GM23338 (cell line): ENCODE data around the gene YIPF2. TPM values are rescaled to one million over a fixed set of nuclear protein-coding genes. Genes with fewer than 3 reads are reported as not detected.

Source experiments
- ATAC-seq: fragments of 200-7000 bp; cut with Tn5 transposase; 3 replicates; pipeline ENCODE4 v1.9.1; 2020
- DNase-seq: peaks from one replicate; pipeline ENCODE4 v3.0.0-alpha.2; 2015; ENCODE audit warnings: low spot score
- H2AFZ ChIP-seq: fragments of 200-600 bp; sonication (generic); 2 replicates; pipeline ENCODE4 v1.8.0; 2016; ENCODE audit warnings: antibody characterized with exemption, mild to moderate bottlenecking, moderate library complexity
- H3F3A ChIP-seq: fragments of 200-600 bp; sonication (generic); replicated peaks from 2 replicates; pipeline ENCODE4 v1.8.0; 2017; ENCODE audit warnings: antibody characterized with exemption, mixed run types, low read depth
- H3K27ac ChIP-seq: fragments of 200-600 bp; sonication (generic); 2 replicates; pipeline ENCODE4 v1.6.1; 2016; ENCODE audit warnings: low read depth
- H3K27me3 ChIP-seq: fragments of 200-600 bp; sonication (generic); 2 replicates; pipeline ENCODE4 v1.8.0; 2016; ENCODE audit warnings: mild to moderate bottlenecking, mixed run types, moderate library complexity; ENCODE audit not compliant: insufficient read depth
- H3K36me3 ChIP-seq: fragments of 200-600 bp; sonication (generic); 2 replicates; pipeline ENCODE4 v1.8.0; 2016; ENCODE audit warnings: mild to moderate bottlenecking; ENCODE audit not compliant: insufficient read depth
- H3K4me1 ChIP-seq: fragments of 200-600 bp; sonication (generic); 2 replicates; pipeline ENCODE4 v1.8.0; 2016; ENCODE audit warnings: mild to moderate bottlenecking, moderate library complexity; ENCODE audit not compliant: insufficient read depth
- H3K4me2 ChIP-seq: fragments of 200-600 bp; sonication (generic); 2 replicates; pipeline ENCODE4 v1.7.1; 2017; ENCODE audit warnings: mixed run types
- H3K4me3 ChIP-seq: fragments of 200-600 bp; sonication (generic); 2 replicates; pipeline ENCODE4 v1.6.1; 2016; ENCODE audit warnings: mixed run types
- H3K79me2 ChIP-seq: fragments of 200-600 bp; sonication (generic); replicated peaks from 2 replicates; pipeline ENCODE4 v1.8.0; 2017; ENCODE audit warnings: mild to moderate bottlenecking; ENCODE audit not compliant: insufficient read depth
- H3K9me2 ChIP-seq: fragments of 200-600 bp; sonication (generic); 2 replicates; pipeline ENCODE4 v1.8.0; 2017; ENCODE audit not compliant: insufficient read depth
- H4K20me1 ChIP-seq: fragments of 200-600 bp; sonication (generic); replicated peaks from 2 replicates; pipeline ENCODE4 v1.8.0; 2017; ENCODE audit warnings: mild to moderate bottlenecking; ENCODE audit not compliant: insufficient read depth
- H3K27ac Mint-ChIP-seq: 2 replicates; pipeline ENCODE4 v1.8.0; 2020; ENCODE audit warnings: inconsistent platforms, mild to moderate bottlenecking, moderate library complexity, mixed read lengths
- H3K27me3 Mint-ChIP-seq: 3 replicates; pipeline ENCODE4 v1.8.0; 2022; ENCODE audit warnings: low read depth, mild to moderate bottlenecking, moderate library complexity, mixed read lengths, inconsistent platforms; ENCODE audit not compliant: insufficient read depth, poor library complexity
- H3K36me3 Mint-ChIP-seq: 3 replicates; pipeline ENCODE4 v1.8.0; 2021; ENCODE audit warnings: low read depth, mild to moderate bottlenecking, inconsistent platforms, moderate library complexity, mixed read lengths
- H3K4me1 Mint-ChIP-seq: 3 replicates; pipeline ENCODE4 v1.8.0; 2020; ENCODE audit warnings: mild to moderate bottlenecking, inconsistent platforms, mixed read lengths
- H3K4me3 Mint-ChIP-seq: 3 replicates; pipeline ENCODE4 v1.8.0; 2021; ENCODE audit warnings: moderate library complexity, mild to moderate bottlenecking, inconsistent platforms, mixed read lengths
- H3K9me3 Mint-ChIP-seq: 3 replicates; pipeline ENCODE4 v1.8.0; 2020; ENCODE audit warnings: moderate library complexity, mild to moderate bottlenecking, inconsistent platforms, mixed read lengths
- CREB1 ChIP-seq: fragments of 250-450 bp; sonication (Bioruptor Pico); IDR thresholded peaks from 2 replicates; pipeline ENCODE4 v1.5.0; 2020; ENCODE audit warnings: low read depth, mild to moderate bottlenecking, moderate library complexity
- CTCF ChIP-seq, 2 experiments: fragments of 200-600 bp in 1 of 2; sonication (generic) in 1 of 2; conservative IDR thresholded peaks; 2 replicates each; pipeline versions ENCODE4 v1.5.1 to v1.6.1; 2016 to 2017; ENCODE audit warnings: antibody characterized with exemption in 2 of 2, low read depth in 2 of 2, mild to moderate bottlenecking in 2 of 2, moderate library complexity in 1 of 2
- ETS1 ChIP-seq: IDR thresholded peaks from 2 replicates; pipeline ENCODE4 v1.6.1; 2016; ENCODE audit warnings: antibody characterized with exemption
- EZH2phosphoT487 ChIP-seq: fragments of 200-600 bp; sonication (generic); IDR thresholded peaks from one replicate; pipeline ENCODE4 v1.8.1; 2018; ENCODE audit warnings: antibody characterized with exemption; ENCODE audit not compliant: unreplicated experiment
- JUNB ChIP-seq: IDR thresholded peaks from one replicate; pipeline ENCODE4 v1.6.1; 2016; ENCODE audit warnings: antibody characterized with exemption; ENCODE audit not compliant: unreplicated experiment
- NANOG ChIP-seq: IDR thresholded peaks from 2 replicates; pipeline ENCODE4 v1.6.1; 2016; ENCODE audit warnings: antibody characterized with exemption, borderline replicate concordance
- POLR2AphosphoS5 ChIP-seq: IDR thresholded peaks from 2 replicates; pipeline ENCODE4 v1.6.1; 2016; ENCODE audit warnings: antibody characterized with exemption, low read depth
- STAT1 ChIP-seq: IDR thresholded peaks from one replicate; pipeline ENCODE4 v1.6.1; 2016; ENCODE audit warnings: antibody characterized with exemption; ENCODE audit not compliant: unreplicated experiment
- ZNF462 ChIP-seq: fragments of 250-450 bp; sonication (Bioruptor Pico); IDR thresholded peaks from 2 replicates; pipeline ENCODE4 v1.5.0; 2020; ENCODE audit warnings: mild to moderate bottlenecking, moderate library complexity
- polyA plus RNA-seq: library from polyadenylated mRNA; unstranded; fragments of >200 nt; fragmentation: Nextera tagmentation; extraction: Ambion mirVana; gene quantifications from 2 replicates; pipeline ENCODE4 v1.2.1, GENCODE V29; 2016
- total RNA-seq: library from RNA; depleted of rRNA; stranded (reverse); fragments of >200 nt; shearing (Covaris generic); gene quantifications from 2 replicates; pipeline ENCODE4 v1.2.3, GENCODE V29; 2014

Gene YIPF2
- total and polyA plus RNA-seq, 2 experiments from 2014 or later, result 36.3 to 63.7 TPM

GRCh38 chr19:10907925-10908324, 20.5 kb downstream of the YIPF2 start (continued):
- TF ChIP-seq ZNF462 (CRISPR knock-in tag) (no peak), CREB1 (CRISPR knock-in tag) (no peak), POLR2AphosphoS5 (no peak), JUNB (no peak)

GRCh38 chr19:10899151-10899653, 29.2 kb downstream of the YIPF2 start:
- H3K27ac Mint-ChIP-seq, result no peak overlapping the region
- ATAC-seq, result no peak
- peaks cover 15% of the 10 kb centered on the region for H3K27me3 Mint-ChIP-seq
- TF ChIP-seq CREB1 (CRISPR knock-in tag) (no peak), STAT1 (no peak), EZH2phosphoT487 (no peak), NANOG (no peak), CTCF (conservative IDR thresholded peaks at IDR 0.05; ENCODE audit: low read depth in 2 of 2) (no peak), ETS1 (no peak), JUNB (no peak)

More at GRCh38 chr19:10899151-10899653, 29.2 kb downstream of the YIPF2 start:
- H3K36me3 ChIP-seq, result no peaks in the 10 kb centered on the region
- 0 out of 2 replicates have a peak, but pooled peaks cover 12% of the 10 kb centered on the region for H3F3A ChIP-seq
- H3K9me2 ChIP-seq, result no peaks in the 10 kb centered on the region
- peaks cover 19% of the 10 kb centered on the region for H4K20me1 ChIP-seq
- no peak overlapping the region for H2AFZ ChIP-seq
- Mint-ChIP-seq H3K4me3 (no peak overlapping the region), H3K4me1 (peaks cover 26% of the 10 kb centered on the region), H3K36me3 (peaks cover 22% of the 10 kb centered on the region), H3K9me3 (peaks cover 6% of the 10 kb centered on the region)
- H3K27me3 ChIP-seq, result no peaks in the 10 kb centered on the region
- H3K27ac ChIP-seq, result no peak overlapping the region
- no peak overlapping the region for H3K4me2 ChIP-seq
- no peak for DNase-seq
- peaks cover 76% of the 10 kb centered on the region for H3K79me2 ChIP-seq
- peaks cover 17% of the 10 kb centered on the region for H3K4me1 ChIP-seq
- no peak overlapping the region for H3K4me3 ChIP-seq
